NB4 (cell line): ENCODE data around the gene KRTAP26-1.

Experiments
- MYC ChIP-seq: IDR thresholded peaks from 2 replicates; pipeline ENCODE4 v1.6.1; 2011; ENCODE audit warnings: low read depth, low read length
- POLR2A ChIP-seq: IDR thresholded peaks from 2 replicates; pipeline ENCODE4 v1.6.1; 2011; ENCODE audit warnings: mild to moderate bottlenecking; ENCODE audit not compliant: insufficient read length; ENCODE audit errors: extremely low read depth
- TF ChIP-seq, protein P1 (sequence below): IDR thresholded peaks from one replicate; pipeline ENCODE4 v1.5.1; 2012; ENCODE audit warnings: low read depth, low read length

DNA sequence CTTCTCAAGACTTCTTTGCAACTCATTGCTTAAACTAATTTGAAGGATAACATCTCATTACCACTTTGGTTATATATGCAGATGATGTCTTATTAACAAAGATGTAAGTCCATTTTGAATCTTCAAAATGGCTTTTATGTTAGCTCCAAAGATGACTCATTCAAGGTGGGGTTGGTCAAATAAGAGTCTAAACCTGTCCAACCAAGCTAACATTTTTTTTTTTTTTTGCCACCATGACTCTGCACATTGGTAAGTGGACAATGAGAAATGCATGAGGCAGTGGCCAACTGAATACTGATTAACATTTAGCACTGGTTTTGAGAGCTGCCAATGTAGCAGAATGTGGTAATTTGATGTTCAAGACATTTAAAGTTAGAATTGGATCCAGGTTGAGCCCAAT lies 17.7 kb upstream of the KRTAP26-1 start:
- TF ChIP-seq, protein P1, sequence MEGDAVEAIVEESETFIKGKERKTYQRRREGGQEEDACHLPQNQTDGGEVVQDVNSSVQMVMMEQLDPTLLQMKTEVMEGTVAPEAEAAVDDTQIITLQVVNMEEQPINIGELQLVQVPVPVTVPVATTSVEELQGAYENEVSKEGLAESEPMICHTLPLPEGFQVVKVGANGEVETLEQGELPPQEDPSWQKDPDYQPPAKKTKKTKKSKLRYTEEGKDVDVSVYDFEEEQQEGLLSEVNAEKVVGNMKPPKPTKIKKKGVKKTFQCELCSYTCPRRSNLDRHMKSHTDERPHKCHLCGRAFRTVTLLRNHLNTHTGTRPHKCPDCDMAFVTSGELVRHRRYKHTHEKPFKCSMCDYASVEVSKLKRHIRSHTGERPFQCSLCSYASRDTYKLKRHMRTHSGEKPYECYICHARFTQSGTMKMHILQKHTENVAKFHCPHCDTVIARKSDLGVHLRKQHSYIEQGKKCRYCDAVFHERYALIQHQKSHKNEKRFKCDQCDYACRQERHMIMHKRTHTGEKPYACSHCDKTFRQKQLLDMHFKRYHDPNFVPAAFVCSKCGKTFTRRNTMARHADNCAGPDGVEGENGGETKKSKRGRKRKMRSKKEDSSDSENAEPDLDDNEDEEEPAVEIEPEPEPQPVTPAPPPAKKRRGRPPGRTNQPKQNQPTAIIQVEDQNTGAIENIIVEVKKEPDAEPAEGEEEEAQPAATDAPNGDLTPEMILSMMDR = no peak
- no peak for TF ChIP-seq POLR2A
- no peak for TF ChIP-seq MYC
